AG04450 (cell line): ENCODE measurements around the gene ARSK. TPM values are rescaled to one million over a fixed set of nuclear protein-coding genes. Genes with fewer than 3 reads are reported as not detected.

Experiments
- CTCF ChIA-PET: fragments of 300-600, 350-600 bp; formaldehyde crosslinking; extraction: SDS; loops from one replicate; lab custom pipeline; 2022; ENCODE audit warnings: antibody characterized with exemption, inconsistent platforms; lab: Charles Lee
- POLR2A ChIA-PET: fragments of 350-600 bp; formaldehyde crosslinking; extraction: SDS; loops from one replicate; lab custom pipeline; 2021; ENCODE audit warnings: antibody characterized with exemption, inconsistent platforms; lab: Yijun Ruan, JAX
- DNase-seq: peaks from one replicate; pipeline ENCODE4 v3.0.0-alpha.2; 2011; ENCODE audit warnings: low read depth, low spot score
- H3K27ac ChIP-seq: one replicate; pipeline ENCODE4 v1.5.1; 2012; ENCODE audit warnings: low read depth, low read length, control low read depth
- H3K27me3 ChIP-seq: one replicate; pipeline ENCODE4 v1.6.0; 2012; ENCODE audit warnings: low read length; ENCODE audit not compliant: control insufficient read depth, insufficient read depth
- H3K4me3 ChIP-seq: 2 replicates; pipeline ENCODE4 v1.5.1; 2011; ENCODE audit warnings: mild to moderate bottlenecking, low read depth, low read length, control low read depth
- H3K9me3 ChIP-seq: 2 replicates; pipeline ENCODE4 v1.5.1; 2012; ENCODE audit warnings: low read length; ENCODE audit not compliant: control insufficient read depth, insufficient read depth
- polyA plus RNA-seq: library from polyadenylated mRNA; depleted of rRNA; stranded (reverse); fragments of >200 nt; gene quantifications from 2 replicates; pipeline ENCODE4 v1.2.3, GENCODE V29; 2011
- TF ChIP-seq, protein P1 (sequence below): IDR thresholded peaks from 2 replicates; pipeline ENCODE4 v1.5.1; 2011; ENCODE audit warnings: low read depth, low read length, control low read depth, inconsistent platforms

The ARSK gene
- polyA plus RNA-seq, 1 experiment = 18.3 TPM

DNA sequence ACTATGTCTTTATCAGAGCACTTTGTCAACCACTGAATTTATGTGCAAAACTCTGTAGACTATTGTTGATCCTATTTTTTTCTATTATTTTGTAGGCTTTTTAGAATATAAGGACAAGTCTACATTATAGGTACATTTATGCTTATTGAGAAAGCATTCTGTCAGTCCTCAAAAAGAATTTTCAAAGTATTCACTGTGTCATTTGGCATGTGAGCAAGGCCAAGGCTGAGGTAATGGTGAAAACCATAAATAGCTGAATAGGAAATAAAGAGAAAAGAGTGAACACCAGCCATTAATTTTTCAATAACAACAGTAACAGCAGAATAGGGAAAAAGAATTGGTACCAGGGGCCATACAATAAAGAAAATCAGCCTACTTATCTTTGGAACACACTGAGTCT, 21.1 kb upstream of the ARSK start:
- DNase-seq = no peak
- TF ChIP-seq, protein P1, sequence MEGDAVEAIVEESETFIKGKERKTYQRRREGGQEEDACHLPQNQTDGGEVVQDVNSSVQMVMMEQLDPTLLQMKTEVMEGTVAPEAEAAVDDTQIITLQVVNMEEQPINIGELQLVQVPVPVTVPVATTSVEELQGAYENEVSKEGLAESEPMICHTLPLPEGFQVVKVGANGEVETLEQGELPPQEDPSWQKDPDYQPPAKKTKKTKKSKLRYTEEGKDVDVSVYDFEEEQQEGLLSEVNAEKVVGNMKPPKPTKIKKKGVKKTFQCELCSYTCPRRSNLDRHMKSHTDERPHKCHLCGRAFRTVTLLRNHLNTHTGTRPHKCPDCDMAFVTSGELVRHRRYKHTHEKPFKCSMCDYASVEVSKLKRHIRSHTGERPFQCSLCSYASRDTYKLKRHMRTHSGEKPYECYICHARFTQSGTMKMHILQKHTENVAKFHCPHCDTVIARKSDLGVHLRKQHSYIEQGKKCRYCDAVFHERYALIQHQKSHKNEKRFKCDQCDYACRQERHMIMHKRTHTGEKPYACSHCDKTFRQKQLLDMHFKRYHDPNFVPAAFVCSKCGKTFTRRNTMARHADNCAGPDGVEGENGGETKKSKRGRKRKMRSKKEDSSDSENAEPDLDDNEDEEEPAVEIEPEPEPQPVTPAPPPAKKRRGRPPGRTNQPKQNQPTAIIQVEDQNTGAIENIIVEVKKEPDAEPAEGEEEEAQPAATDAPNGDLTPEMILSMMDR = no peak
- POLR2A ChIA-PET = no interaction called here
- no peaks in the 10 kb centered on the region for H3K9me3 ChIP-seq
- H3K27ac ChIP-seq = no peak overlapping the region
- H3K4me3 ChIP-seq = no peak overlapping the region
- CTCF ChIA-PET = no interaction called here
- H3K27me3 ChIP-seq = no peaks in the 10 kb centered on the region

DNA sequence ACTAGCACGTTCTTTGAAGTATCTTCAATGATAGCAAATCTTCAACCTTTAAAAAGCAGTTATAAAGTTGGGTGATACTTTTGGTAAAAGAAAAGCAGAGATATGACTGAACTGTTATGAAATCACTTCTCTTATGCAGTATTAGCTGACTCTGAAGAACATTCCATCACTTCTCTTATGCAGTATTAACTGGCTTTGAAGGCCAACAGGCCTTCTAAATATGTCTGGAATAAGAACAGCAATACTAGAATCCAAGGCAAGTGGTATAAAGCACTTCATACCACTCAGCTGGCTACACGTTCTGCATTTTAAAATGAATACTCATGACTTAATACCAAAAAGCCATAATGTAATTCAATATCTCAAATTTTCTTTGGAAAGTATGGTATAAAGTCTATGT, 17.4 kb upstream of the ARSK start:
- POLR2A ChIA-PET = no interaction called here
- no peaks in the 10 kb centered on the region for H3K27me3 ChIP-seq
- no peaks in the 10 kb centered on the region for H3K9me3 ChIP-seq
- TF ChIP-seq, protein P1 = no peak
- DNase-seq = no peak
- no peak overlapping the region for H3K4me3 ChIP-seq
- no peak overlapping the region for H3K27ac ChIP-seq
- CTCF ChIA-PET = no interaction called here

GRCh38 chr5:95543017-95543705, 11.7 kb upstream of the ARSK start:
- Histone ChIP-seq H3K9me3 (no peaks in the 10 kb centered on the region), H3K27me3 (no peaks in the 10 kb centered on the region), H3K4me3 (no peak overlapping the region), H3K27ac (no peak overlapping the region)
- TF ChIP-seq, protein P1 = no peak
- POLR2A ChIA-PET = no interaction called here
- no peak for DNase-seq
- CTCF ChIA-PET = interaction anchor here (0.6 kb wide), 1 partner anchor 360 kb away, joined by 5 read pairs; no protein-coding TSS in a partner anchor

- ChIA-PET CTCF (no interaction called here), POLR2A (no interaction called here)
- H3K9me3 ChIP-seq = no peaks in the 10 kb centered on the region
- no peak for DNase-seq
- H3K27ac ChIP-seq = no peak overlapping the region
- TF ChIP-seq, protein P1 = no peak
- H3K4me3 ChIP-seq = no peak overlapping the region
- H3K27me3 ChIP-seq = no peaks in the 10 kb centered on the region
These were observed 5.9 kb upstream of the ARSK start for GRCh38 chr5:95549030-95549429.

- ChIA-PET CTCF (no interaction called here), POLR2A (interaction anchor here (1.2 kb wide), 1 partner anchor 11 kb away, joined by 9 read pairs; no protein-coding TSS in a partner anchor)
- Histone ChIP-seq H3K9me3 (no peaks in the 10 kb centered on the region), H3K4me3 (peak overlapping the region; percentile 88), H3K27me3 (no peaks in the 10 kb centered on the region), H3K27ac (no peak overlapping the region)
- TF ChIP-seq, protein P1 = no peak
- no peak for DNase-seq
These were observed 612 bp upstream of the ARSK start for GRCh38 chr5:95554331-95554646.
